Bronchial epithelial cell (primary cell): ENCODE measurements around the gene RIN2. TPM values are rescaled to one million over a fixed set of nuclear protein-coding genes. Genes with fewer than 3 reads are reported as not detected.

Source experiments
- DNase-seq: peaks from one replicate; pipeline ENCODE4 v3.0.0-alpha.2; 2010; ENCODE audit warnings: low read depth
- FAIRE-seq: peaks from 2 replicates; lab custom pipeline; 2011; peaks lifted over from hg19 to GRCh38; lab: Jason Lieb, UNC
- H3K27me3 ChIP-seq: 2 replicates; pipeline ENCODE4 v1.5.1; 2011; ENCODE audit warnings: low read length; ENCODE audit not compliant: control insufficient read depth, insufficient read depth
- H3K36me3 ChIP-seq: 2 replicates; pipeline ENCODE4 v1.5.1; 2011; ENCODE audit warnings: low read length; ENCODE audit not compliant: control insufficient read depth, insufficient read depth
- H3K4me3 ChIP-seq: 2 replicates; pipeline ENCODE4 v1.5.1; 2011; ENCODE audit warnings: mild to moderate bottlenecking, low read depth, low read length, control low read depth
- total RNA-seq: library from RNA; depleted of rRNA; stranded (reverse); fragments of >200 nt; gene quantifications from 2 replicates; pipeline ENCODE4 v1.2.1, GENCODE V29; 2014
- TF ChIP-seq, protein P1 (sequence below): IDR thresholded peaks from 2 replicates; pipeline ENCODE4 v1.5.1; 2011; ENCODE audit warnings: mild to moderate bottlenecking, moderate library complexity, low read length, control low read depth, inconsistent platforms; ENCODE audit not compliant: insufficient read depth, severe bottlenecking

The RIN2 gene
- total RNA-seq, 1 donor from 2014 or later: 41.1 TPM

DNA sequence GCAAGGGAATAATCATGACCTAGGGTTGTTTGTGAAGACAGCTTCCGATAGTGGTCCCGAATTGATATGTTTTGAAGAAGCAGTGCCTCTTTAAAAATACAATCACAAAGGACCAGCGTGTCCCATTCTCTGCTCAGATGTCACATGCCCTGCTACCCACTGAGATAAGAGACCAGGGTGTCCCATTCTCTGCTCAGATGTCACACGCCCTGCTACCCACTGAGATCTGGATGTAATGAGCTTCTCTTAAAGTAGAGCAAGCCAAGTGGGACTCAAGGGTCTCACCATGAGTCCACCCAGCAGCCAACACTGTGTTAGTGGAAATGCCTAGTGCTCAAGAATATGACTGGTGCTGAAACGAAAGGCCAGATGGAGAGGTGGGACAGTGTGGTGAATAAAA, 22.2 kb downstream of the RIN2 start:
- Histone ChIP-seq H3K4me3 (no peak overlapping the region), H3K27me3 (no peaks in the 10 kb centered on the region), H3K36me3 (no peaks in the 10 kb centered on the region)
- no peak for FAIRE-seq
- DNase-seq: no peak
- TF ChIP-seq, protein P1, sequence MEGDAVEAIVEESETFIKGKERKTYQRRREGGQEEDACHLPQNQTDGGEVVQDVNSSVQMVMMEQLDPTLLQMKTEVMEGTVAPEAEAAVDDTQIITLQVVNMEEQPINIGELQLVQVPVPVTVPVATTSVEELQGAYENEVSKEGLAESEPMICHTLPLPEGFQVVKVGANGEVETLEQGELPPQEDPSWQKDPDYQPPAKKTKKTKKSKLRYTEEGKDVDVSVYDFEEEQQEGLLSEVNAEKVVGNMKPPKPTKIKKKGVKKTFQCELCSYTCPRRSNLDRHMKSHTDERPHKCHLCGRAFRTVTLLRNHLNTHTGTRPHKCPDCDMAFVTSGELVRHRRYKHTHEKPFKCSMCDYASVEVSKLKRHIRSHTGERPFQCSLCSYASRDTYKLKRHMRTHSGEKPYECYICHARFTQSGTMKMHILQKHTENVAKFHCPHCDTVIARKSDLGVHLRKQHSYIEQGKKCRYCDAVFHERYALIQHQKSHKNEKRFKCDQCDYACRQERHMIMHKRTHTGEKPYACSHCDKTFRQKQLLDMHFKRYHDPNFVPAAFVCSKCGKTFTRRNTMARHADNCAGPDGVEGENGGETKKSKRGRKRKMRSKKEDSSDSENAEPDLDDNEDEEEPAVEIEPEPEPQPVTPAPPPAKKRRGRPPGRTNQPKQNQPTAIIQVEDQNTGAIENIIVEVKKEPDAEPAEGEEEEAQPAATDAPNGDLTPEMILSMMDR: no peak

DNA sequence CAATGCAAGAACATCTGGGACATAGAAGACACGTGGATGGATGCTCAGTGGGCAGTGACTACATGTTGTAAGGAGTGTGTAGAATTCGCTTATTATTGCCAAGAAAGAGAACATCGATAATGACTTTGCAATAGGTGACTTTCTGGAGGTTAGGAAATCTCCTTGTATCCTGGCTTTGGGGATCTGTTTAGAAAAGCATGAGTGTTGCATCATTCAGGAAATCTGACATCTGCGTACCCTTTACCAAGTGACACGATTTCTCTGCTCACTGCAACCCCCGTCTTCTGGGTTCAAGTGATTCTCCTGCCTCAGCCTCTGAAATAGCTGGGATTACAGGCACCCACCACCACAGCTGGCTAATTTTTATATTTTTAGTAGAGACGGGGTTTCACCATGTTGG, 23.2 kb downstream of the RIN2 start:
- Histone ChIP-seq H3K27me3 (no peaks in the 10 kb centered on the region), H3K4me3 (no peak overlapping the region), H3K36me3 (no peaks in the 10 kb centered on the region)
- no peak for DNase-seq
- TF ChIP-seq, protein P1: no peak
- FAIRE-seq: no peak

DNA sequence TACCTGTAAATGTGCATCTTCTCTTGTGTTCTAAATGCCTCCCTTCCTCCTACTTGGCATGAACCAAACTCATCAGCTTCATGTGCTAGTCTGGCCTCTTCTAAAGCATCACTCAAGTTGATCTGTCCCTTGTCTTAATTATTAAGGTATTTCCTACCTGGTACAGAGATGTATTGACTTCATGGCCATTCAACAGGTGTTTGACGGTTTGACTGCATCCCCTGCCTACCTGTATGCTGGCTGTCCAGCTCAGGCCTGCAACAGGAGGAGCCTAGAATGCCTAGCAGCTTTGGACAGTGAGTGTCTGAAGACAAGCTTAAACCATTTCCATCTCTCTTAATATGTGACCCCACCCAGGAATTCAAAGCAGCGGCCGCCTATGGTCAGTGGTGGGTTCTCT, 24.6 kb downstream of the RIN2 start:
- no peak overlapping the region for H3K4me3 ChIP-seq
- no peaks in the 10 kb centered on the region for H3K36me3 ChIP-seq
- FAIRE-seq: no peak
- TF ChIP-seq, protein P1: no peak
- no peak for DNase-seq
- H3K27me3 ChIP-seq: no peaks in the 10 kb centered on the region

DNA sequence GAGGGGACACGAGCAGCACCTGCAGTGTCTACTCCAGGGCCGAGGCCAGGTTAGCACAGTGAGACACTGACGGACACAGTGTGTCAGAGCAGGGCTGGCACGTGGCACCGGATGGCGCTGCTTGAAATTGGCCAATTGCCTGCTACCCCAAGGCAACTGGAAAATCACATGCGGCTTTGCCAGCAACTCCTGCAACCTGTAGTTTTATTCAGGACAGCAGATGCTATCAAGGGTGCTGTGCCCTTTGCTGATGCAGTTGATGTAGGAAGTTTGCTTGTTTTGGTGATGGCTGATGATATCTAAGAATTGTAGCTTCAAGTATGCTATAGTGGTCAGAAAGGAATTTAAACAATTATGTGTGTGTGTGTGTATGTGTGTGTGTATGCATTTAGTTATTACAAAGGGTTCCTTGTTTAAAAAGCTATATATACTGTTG, 25.9 kb downstream of the RIN2 start:
- TF ChIP-seq, protein P1: peak; percentile 11
- no peak for FAIRE-seq
- Histone ChIP-seq H3K36me3 (no peaks in the 10 kb centered on the region), H3K4me3 (no peak overlapping the region), H3K27me3 (no peaks in the 10 kb centered on the region)
- peak; percentile 57 for DNase-seq

DNA sequence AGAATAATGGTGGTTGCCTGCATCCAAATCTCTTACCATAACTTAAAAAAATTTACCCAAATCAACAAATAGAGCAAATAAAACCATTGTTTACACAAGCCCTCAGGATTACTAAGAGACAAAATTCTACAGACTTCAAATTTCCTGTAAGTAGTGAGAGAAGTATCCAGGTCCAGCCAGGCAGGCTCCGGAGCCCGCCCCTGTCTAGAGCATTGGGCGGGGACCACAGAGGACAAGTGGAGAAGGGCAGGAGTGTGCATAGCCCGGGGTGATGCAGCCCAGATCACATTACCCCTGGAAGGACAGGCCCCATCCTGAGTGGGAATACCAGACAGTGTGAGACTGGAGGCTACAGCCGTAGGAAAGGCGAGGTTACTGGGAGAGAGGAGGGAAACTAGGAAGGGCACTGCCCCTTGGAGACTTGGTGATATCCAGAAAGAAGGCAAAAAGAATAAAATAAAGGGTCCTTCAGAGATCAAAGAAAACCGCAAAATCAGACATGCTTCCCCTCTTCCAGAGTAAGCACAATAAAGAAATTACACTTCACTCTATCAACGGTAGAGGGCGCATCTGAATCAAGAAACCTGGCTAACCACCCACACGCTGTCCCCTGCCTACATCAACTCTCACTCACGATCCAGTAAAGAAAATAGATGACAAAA, 26.6 kb downstream of the RIN2 start:
- TF ChIP-seq, protein P1: peak; percentile 73
- Histone ChIP-seq H3K4me3 (no peak overlapping the region), H3K36me3 (no peaks in the 10 kb centered on the region), H3K27me3 (no peaks in the 10 kb centered on the region)
- DNase-seq (peak; percentile 89), FAIRE-seq (no peak)
